OCI-LY1 (cell line): Measurements from ENCODE around the gene ZNF692.

Source experiments
- H2AFZ ChIP-seq: fragments of 200-600 bp; sonication (generic), shearing (Covaris generic); 2 replicates; pipeline ENCODE4 v1.6.0; 2014; ENCODE audit warnings: antibody characterized with exemption, mild to moderate bottlenecking, low read length
- H3F3A ChIP-seq: fragments of 200-600 bp; sonication (generic), shearing (Covaris generic); 2 replicates; pipeline ENCODE4 v1.6.0; 2014; ENCODE audit warnings: mild to moderate bottlenecking, antibody characterized with exemption, low read length, moderate library complexity; ENCODE audit not compliant: insufficient read depth
- H3K27ac ChIP-seq: fragments of 200-600 bp; sonication (generic); 2 replicates; pipeline ENCODE4 v1.5.1; 2014; ENCODE audit warnings: low read length, mixed run types, mild to moderate bottlenecking, low read depth; ENCODE audit not compliant: poor library complexity, severe bottlenecking
- H3K27me3 ChIP-seq: fragments of 200-600 bp; sonication (generic); 2 replicates; pipeline ENCODE4 v1.6.0; 2014; ENCODE audit warnings: antibody characterized with exemption, mild to moderate bottlenecking, low read length, moderate library complexity; ENCODE audit not compliant: insufficient read depth
- H3K36me3 ChIP-seq: fragments of 200-600 bp; sonication (generic); 2 replicates; pipeline ENCODE4 v1.6.1; 2014; ENCODE audit warnings: mild to moderate bottlenecking, antibody characterized with exemption, low read length, moderate library complexity, mixed read lengths; ENCODE audit not compliant: insufficient read depth
- H3K4me1 ChIP-seq: fragments of 200-600 bp; sonication (generic); 2 replicates; pipeline ENCODE4 v1.5.1; 2014; ENCODE audit warnings: mild to moderate bottlenecking, low read length, moderate library complexity; ENCODE audit not compliant: insufficient read depth, severe bottlenecking
- H3K4me2 ChIP-seq: fragments of 200-600 bp; sonication (generic), shearing (Covaris generic); 2 replicates; pipeline ENCODE4 v1.6.1; 2014; ENCODE audit warnings: low read length
- H3K4me3 ChIP-seq: fragments of 200-600 bp; sonication (generic); 2 replicates; pipeline ENCODE4 v1.5.1; 2014; ENCODE audit warnings: low read length, low read depth, mild to moderate bottlenecking, mixed read lengths; ENCODE audit not compliant: poor library complexity, severe bottlenecking
- H3K79me2 ChIP-seq: fragments of 200-600 bp; shearing (Covaris generic); 2 replicates; pipeline ENCODE4 v1.6.1; 2016; ENCODE audit warnings: mixed run types, low read length, mixed read lengths; ENCODE audit not compliant: insufficient read depth
- H3K9ac ChIP-seq: fragments of 200-600 bp; sonication (generic), shearing (Covaris generic); 2 replicates; pipeline ENCODE4 v1.6.1; 2014; ENCODE audit warnings: mild to moderate bottlenecking, low read length, mixed read lengths
- H3K9me2 ChIP-seq: fragments of 200-600 bp; sonication (generic), shearing (Covaris generic); 2 replicates; pipeline ENCODE4 v1.6.1; 2014; ENCODE audit warnings: low read depth, mild to moderate bottlenecking, low read length, mixed read lengths
- H3K9me3 ChIP-seq: fragments of 200-600 bp; shearing (Covaris generic); 2 replicates; pipeline ENCODE4 v1.6.1; 2014; ENCODE audit warnings: low read length, mixed read lengths
- H4K20me1 ChIP-seq: fragments of 200-600 bp; sonication (generic), shearing (Covaris generic); 2 replicates; pipeline ENCODE4 v1.6.0; 2016; ENCODE audit warnings: mild to moderate bottlenecking, low read length; ENCODE audit not compliant: insufficient read depth
- EZH2 ChIP-seq: fragments of 200-600 bp; sonication (generic), shearing (Covaris generic); IDR thresholded peaks from 2 replicates; pipeline ENCODE4 v1.8.0; 2017; ENCODE audit warnings: borderline replicate concordance, mixed run types, mild to moderate bottlenecking, antibody characterized with exemption, low read length, moderate library complexity, mixed read lengths
- TF ChIP-seq, protein P1 (sequence below): fragments of 200-600 bp; sonication (generic), shearing (Covaris generic); IDR thresholded peaks from 2 replicates; pipeline ENCODE4 v1.5.1; 2017; ENCODE audit warnings: mild to moderate bottlenecking, antibody characterized with exemption, low read length, moderate library complexity, mixed read lengths

ZNF692 gene

DNA sequence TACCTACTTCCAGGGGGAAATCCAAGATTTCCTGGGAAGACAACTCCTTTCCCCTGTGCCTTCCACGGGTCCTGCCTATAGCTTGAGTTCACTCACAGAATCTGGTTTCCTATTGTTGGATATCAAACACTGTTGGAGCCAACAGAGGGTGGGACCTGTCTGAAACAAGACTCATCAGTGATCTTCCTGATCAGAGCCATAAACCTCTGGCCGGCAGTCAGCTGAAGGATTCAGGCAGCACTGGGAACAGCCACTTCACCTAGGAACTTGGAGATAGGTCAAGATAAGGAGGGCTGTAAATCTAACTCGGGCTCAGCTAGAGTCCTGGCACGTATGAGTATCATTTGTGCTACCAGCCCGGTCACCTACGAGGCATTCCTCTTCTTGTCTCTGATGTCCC, 56.4 kb downstream of the ZNF692 start:
- no peaks in the 10 kb centered on the region for H3K9me3 ChIP-seq
- H3K79me2 ChIP-seq = no peaks in the 10 kb centered on the region
- no peaks in the 10 kb centered on the region for H3K9me2 ChIP-seq
- no peaks in the 10 kb centered on the region for H3K27me3 ChIP-seq
- H2AFZ ChIP-seq = no peak overlapping the region
- H3K9ac ChIP-seq = no peak overlapping the region
- TF ChIP-seq, protein P1, sequence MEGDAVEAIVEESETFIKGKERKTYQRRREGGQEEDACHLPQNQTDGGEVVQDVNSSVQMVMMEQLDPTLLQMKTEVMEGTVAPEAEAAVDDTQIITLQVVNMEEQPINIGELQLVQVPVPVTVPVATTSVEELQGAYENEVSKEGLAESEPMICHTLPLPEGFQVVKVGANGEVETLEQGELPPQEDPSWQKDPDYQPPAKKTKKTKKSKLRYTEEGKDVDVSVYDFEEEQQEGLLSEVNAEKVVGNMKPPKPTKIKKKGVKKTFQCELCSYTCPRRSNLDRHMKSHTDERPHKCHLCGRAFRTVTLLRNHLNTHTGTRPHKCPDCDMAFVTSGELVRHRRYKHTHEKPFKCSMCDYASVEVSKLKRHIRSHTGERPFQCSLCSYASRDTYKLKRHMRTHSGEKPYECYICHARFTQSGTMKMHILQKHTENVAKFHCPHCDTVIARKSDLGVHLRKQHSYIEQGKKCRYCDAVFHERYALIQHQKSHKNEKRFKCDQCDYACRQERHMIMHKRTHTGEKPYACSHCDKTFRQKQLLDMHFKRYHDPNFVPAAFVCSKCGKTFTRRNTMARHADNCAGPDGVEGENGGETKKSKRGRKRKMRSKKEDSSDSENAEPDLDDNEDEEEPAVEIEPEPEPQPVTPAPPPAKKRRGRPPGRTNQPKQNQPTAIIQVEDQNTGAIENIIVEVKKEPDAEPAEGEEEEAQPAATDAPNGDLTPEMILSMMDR = no peak
- TF ChIP-seq EZH2 = no peak
- H3F3A ChIP-seq = no peaks in the 10 kb centered on the region
- H3K4me3 ChIP-seq = no peak overlapping the region
- no peaks in the 10 kb centered on the region for H3K36me3 ChIP-seq
- H3K4me1 ChIP-seq = peaks cover 17% of the 10 kb centered on the region
- H3K27ac ChIP-seq = no peak overlapping the region
- H4K20me1 ChIP-seq = no peaks in the 10 kb centered on the region
- no peak overlapping the region for H3K4me2 ChIP-seq

DNA sequence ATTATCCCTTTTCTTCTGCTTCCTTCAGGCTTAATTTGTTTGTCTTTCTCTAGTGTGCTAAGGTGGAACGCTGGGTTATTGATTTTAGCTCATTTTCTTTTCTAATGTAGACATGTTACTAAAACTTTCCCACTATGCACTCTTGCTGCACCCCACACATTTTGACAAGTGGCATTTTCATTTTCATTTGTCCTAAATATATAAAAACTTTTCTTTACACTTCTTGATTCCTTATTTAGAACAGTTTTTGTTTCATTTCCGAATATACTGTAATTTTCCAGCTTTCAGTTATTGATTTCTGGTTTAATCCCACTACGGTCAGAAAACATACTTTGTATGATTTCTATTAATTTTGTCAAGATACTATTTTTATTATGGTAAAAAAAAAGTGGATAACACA, 58.4 kb downstream of the ZNF692 start:
- no peaks in the 10 kb centered on the region for H3K27me3 ChIP-seq
- no peak overlapping the region for H2AFZ ChIP-seq
- H3K36me3 ChIP-seq = no peaks in the 10 kb centered on the region
- H3K9ac ChIP-seq = no peak overlapping the region
- no peaks in the 10 kb centered on the region for H3K79me2 ChIP-seq
- no peak overlapping the region for H3K27ac ChIP-seq
- TF ChIP-seq EZH2 = no peak
- TF ChIP-seq, protein P1 = no peak
- no peaks in the 10 kb centered on the region for H3K9me2 ChIP-seq
- H3F3A ChIP-seq = no peaks in the 10 kb centered on the region
- H3K4me1 ChIP-seq = peaks cover 11% of the 10 kb centered on the region
- no peak overlapping the region for H3K4me2 ChIP-seq
- H4K20me1 ChIP-seq = no peaks in the 10 kb centered on the region
- H3K9me3 ChIP-seq = no peaks in the 10 kb centered on the region
- H3K4me3 ChIP-seq = no peak overlapping the region
